Measurements from ENCODE around the gene JPT1.
"Not testable (repeated sequence)": the region's sequence is repeated elsewhere in the genome, so short reads cannot be mapped to it uniquely, and the experiment has no call there.

The JPT1 gene

DNA sequence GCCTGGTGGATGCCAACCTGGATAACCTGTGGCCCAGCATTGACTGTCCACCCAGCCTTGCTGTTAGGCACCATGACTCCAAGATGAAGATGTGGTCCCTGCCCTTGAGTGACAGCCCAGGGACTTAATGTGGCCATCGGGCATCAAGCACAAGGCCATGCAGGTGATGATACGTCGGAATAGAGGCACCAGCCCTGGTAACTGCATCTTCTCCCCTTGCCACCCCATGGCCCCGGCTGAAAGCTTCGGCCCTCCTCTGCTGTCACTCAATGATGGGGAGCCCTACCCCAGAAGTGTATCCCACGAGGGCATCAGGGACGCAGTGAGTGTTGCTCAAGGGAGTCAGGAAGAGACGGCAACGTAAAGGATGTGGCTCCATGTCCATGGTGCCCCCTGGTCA lies 24.7 kb downstream of the JPT1 start:
- no peak for DNase-seq

DNA sequence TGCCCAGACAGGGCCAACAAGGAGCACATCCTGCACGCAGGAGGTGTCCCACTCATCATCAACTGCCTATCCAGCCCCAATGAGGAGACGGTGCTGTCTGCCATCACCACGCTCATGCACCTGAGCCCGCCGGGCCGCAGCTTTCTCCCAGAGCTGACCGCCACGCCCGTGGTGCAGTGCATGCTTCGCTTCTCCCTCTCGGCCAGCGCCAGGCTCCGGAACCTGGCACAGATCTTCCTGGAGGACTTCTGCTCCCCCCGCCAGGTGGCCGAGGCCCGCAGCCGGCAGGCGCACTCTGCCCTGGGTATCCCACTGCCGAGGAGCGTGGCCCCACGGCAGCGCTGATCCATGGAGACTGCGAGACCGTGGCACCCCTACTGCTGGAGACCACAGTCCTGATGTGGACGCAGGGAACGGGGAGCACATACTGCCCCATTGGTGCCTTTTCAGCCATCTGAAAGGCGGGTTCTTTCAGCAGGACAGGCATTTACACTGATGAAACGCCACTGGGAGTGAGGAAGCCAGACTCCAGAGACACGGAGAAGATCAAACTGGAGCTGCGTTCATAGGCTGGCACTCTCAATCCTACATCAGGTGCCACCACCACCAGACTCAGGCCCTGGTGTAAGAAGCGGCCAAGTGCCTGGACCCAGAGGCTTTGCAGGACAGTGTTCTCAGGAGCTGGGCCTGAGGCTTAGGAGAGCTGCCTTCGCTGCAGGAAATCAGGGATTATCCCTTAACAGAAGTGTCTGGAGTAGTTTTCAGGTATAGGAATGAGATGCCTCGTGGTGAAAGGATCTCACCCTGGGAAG lies 25.4 kb downstream of the JPT1 start:
- no peak for DNase-seq

DNA sequence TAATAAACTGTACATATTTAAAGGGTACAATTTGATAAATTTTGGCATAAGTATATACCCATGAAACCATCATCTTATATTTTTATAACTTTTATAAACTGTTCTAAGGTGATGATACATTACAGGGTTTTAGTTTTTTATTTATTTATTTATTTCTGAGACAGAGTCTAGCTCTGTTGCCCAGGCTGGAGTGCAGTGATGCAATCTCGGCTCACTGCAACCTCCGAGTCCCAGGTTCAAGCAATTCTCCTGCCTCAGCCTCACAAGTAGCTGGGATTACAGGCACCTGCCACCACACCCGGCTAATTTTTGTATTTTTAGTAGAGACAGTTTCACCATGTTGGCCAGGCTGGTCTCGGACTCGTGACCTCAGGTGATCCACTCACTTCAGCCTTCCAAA lies 26.4 kb downstream of the JPT1 start:
- DNase-seq = not testable (repeated sequence)

DNA sequence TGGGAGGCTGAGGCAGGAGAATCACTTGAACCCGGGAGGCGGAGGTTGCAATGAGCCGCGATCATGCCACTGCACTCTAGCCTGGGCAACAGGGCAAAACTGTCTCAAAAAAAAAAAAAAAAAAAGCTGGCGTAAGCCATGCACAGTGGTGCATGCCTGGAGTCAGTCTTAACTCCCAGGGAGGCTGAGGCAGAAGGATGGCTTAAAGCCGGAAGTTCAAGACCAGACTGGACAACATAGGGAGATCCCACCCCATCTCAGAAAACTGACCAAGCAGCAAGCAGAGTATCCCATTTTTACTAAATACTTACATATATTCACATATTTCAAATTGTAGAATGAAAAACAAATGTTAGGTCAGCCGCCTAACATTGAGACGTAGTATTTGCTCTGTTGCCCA lies 27.4 kb downstream of the JPT1 start:
- DNase-seq = no peak

- no peak for DNase-seq
Measured at GRCh38 chr17:75125984-75126383, 28.3 kb downstream of the JPT1 start.

- no peak for DNase-seq
Measured at GRCh38 chr17:75124819-75125162, 29.5 kb downstream of the JPT1 start.

DNA sequence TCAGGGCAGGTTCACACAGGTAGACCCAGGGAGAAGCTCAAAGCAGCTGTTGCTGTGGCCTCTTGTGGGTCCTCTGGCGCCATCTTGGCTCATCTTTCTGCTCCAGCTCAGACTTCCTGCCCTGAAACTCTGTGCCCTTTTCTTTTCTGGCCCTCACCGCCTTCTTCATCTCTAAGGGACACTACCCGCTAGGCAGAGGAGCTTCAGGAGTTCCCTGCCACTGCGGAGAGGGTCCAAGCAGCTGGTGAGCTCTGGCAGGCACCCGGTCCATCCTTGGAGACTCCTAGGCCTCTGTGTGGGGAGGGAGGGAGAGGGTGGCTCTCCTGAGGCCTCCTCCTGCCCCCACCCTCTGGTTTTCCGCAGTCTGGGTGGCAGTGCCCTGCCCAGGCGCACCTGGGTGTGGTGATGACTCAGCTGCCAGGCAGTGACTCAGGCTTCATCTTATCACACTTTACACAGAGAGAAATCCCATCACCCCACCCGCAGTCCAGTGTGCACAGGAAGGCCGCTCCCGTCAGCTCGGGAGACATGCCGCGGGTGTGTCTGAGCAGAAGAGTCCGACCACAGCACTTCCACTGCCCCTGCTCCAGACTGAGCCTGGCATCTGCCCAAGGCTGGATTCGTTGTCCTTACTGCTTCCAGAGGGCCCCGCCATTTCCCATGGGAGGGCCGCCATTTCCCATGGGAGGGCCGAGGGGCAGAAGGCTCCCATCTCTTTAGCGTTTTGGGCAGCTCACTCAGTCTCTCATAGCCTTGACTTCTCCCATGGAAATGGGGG lies 30.1 kb downstream of the JPT1 start:
- DNase-seq = peak in 1 of 6 experiments; percentile 12

DNA sequence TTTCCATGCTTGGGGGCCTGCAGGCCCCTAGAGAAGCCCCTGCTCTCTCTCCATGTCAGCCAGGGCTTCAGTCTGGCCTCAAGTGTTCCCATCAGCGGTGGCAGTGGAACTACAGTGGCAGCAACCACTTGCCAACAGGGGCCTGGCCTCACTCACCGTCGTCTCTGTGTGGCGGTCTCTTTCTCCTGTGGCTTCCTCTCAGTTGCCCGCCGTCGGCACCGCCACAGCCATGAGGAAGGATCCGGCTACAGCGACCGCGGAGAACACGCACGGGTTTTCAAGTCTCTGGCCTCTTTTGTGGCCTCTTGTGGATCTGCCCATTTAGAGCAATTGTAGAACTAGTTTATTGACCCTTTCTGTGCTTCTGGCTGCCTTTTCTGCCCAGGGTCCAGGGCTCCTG lies 36.0 kb downstream of the JPT1 start:
- DNase-seq = no peak

- no peak for DNase-seq
Measured at GRCh38 chr17:75116737-75117136, 37.6 kb downstream of the JPT1 start.

GRCh38 chr17:75115555-75115954 lies 38.8 kb downstream of the JPT1 start:
- no peak for DNase-seq

DNA sequence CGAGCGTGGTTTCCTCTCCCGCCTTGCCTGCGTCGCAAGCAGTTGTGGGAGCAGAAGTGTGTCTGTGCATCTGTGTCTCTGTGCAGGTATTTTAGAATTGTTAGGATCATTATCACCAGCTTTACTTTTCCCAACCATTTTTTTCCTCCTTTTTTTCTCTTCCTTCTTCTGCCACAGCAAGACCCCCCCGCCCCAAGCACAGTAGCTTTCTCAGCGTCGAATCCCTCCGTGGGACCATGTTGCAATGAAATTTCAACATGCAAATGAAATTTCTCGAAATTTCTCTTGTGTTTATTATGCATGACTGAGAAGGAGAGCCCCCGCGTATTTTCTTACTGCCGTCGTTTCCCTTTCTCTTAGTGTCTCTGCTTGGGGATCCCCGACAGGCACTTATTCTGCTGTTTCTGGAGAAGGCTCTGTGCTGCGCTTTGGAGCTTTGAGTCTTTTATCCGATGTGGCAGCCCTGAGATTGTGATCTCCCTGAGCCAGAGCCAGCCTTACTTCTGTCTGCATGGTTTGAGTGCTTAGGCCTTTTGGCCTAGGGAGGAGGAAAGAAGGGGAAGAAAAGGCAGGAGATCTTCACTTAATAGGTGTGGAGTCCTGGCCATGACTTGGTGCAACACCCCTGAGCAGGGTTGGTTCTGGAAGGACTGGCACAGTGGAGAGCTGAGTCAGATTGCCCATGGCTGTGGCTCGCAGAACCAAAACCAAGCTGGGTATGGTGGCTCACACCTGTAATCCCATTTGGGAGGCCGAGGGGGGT lies 39.6 kb downstream of the JPT1 start:
- DNase-seq = no peak

DNA sequence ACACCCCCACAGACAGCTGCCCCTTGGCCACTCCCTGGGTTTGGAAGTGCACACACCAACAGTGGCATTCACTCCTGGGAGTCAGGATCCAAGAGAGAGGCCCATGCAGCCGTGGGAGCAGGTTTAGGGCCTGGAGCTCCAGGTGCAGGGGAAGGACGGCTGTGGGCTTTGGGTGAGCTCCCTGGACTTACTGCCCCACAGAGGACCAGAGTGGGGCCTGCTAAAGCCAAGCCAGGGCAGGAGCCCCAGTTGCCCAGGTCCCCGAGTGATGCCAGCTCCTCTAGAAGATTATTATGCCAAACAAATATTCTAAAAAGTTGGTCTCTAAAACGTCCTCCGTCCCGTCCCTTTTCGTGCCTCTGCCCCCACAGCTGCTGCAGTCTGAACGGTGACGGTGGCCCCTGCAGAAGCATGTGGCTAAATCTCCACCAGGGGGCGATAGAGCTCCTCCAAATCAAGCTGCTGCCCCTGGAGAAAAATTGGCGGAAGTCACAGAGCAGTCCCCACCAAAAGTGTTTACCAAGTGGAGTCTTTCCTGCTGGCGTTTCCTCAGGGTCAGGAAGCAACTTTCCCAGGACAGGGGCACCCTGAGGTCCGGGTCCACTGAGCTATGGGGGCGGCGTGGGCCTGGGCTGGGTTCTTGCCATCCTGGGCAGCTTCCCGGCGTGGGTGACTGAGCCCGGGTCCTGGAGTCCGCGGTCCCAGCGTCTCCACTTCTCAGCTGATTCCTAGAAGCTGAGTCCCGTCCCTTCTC lies 40.3 kb downstream of the JPT1 start:
- peak; percentile 72 to 94 (median 86) for DNase-seq

GRCh38 chr17:75111777-75112335 lies 42.5 kb downstream of the JPT1 start:
- no peak for DNase-seq

DNA sequence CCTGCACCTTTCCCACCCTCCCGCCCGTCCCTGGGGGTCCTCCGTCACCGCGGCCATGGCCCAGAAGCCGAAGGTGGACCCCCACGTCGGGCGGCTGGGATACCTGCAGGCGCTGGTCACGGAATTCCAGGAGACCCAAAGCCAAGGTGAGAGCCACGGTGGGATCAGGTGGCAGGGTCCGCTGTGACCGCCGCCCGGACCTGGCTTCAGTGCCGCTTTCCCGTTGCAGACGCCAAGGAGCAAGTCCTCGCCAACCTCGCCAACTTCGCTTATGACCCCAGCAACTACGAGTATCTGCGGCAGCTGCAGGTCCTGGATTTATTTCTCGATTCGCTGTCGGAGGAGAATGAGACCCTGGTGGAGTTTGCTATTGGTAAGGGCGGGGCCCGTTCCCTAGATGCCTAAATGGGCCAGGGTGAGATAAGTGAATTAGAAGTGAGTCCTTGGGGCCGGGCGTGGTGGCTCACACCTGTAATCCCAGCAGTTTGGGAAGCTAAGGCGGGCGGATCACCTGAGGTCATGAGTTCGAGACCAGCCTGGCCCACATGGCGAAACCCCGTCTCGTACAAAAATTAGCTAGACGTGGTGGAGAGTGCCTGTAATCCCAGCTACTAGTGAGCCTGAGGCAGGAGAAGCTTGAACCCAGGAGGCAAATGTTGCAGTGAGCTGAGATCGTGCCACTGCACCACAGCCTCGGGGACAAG lies 43.9 kb downstream of the JPT1 start:
- peak in 2 of 6 experiments; percentile 21 to 40 for DNase-seq

GRCh38 chr17:75109407-75110233 lies 44.7 kb downstream of the JPT1 start, which contains the start of gene ARMC7:
ARMC7 (plus strand) TSS chr17:75109969; CDS start chr17:75110289, 320 bp downstream.
- peak; percentile 76 to 87 (median 85) for DNase-seq

DNA sequence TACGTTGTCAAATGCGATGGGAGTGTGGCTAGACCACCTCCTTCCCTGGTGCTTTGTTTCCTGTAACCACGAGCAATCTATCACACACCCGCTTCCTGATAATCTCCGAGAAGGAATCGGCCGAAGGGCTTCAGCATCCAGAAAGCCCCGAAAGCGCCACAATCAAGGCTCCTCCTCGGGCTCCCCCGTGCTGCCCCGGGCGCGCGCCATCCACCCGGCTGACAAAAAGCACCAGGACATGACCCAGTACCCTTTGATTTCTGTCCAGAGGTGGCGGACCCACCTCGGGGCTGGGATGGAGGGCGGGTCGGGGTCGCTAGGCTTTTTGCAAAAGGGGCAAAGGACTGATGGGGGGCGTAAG lies 45.3 kb downstream of the JPT1 start:
- peak in 2 of 6 experiments; percentile 21 to 22 for DNase-seq

DNA sequence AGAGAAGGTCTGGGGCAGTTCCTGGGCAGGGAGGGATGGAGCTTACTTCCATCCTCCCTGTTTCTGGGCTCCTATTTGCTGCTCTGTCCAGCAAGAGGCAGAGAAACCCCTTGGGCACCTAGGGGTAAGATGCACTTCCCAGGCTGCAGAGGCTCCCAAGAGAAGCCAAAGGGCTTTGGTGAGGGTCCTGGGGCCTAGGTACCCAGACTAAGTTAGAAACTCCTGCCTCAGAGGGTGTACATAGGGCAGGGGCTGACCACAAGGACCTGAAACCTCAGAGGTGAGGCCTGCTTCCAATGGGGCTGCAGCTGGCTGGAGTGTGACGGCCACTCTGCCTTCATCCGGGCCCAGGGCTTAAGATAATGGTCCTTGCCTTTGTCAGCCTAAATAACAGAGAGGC lies 46.1 kb downstream of the JPT1 start:
- no peak for DNase-seq

DNA sequence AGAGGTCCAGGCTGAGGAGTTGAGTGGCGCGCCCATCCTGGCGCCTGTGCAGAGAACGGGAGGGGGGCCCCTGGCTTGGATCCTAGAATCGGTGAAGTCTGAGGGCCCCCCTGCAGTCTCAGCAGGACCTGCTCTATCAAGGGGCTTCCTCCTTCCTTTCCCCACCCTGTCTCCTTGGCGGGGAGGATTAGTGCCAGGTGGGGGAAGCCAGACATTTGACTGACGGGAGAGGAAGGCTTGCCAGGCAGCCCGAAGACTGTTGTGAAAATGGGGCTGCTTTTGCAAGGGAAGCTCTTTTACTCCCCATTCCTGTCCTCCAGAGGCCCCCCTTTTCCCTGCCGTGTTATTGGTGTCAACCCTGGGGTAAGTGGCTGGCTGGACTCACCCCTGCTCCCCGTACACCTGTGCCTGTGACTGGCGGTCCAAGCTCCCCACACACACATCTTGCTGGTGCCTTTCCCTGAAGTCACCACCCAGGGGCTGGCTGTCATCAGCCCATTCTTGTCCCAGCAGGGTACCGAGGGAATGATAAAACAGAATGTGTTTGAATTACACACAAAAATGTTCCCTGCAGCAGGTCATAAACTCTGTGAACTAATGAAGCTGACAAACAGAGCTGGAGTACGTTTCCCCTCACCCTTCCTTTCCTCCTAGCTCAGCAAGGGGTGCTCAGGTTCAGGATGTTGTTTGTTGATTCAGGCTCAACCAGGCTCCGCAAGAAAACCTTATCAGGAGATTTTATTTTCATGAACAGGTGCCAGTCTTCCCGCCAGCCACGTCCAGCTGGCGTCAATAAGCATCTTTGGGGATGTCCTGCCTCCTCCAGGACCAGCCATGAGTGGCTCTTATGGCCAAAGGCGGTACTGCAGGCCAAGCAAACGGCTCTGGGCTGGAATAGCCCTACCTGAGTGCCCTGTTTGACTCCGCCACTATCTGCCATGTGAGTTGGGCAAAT lies 48.9 kb downstream of the JPT1 start:
- peak in 1 of 6 experiments; percentile 8 for DNase-seq

Measured in stimulated activated naive CD4-positive, alpha-beta T cell (primary cell).